Transverse colon (tissue), 4 donors: ENCODE results near the gene CBX6. TPM values are rescaled to one million over a fixed set of nuclear protein-coding genes. Genes with fewer than 3 reads are reported as not detected.
"Not testable (repeated sequence)": the region's sequence is repeated elsewhere in the genome, so short reads cannot be mapped to it uniquely, and the experiment has no call there.

ENCODE experiments used
- DNase-seq: peaks from one replicate; pipeline ENCODE4 v3.0.0-alpha.2; 2019
- H3K27ac ChIP-seq, 4 donors: fragments of 200-600 bp; sonication (generic); 2 replicates each; pipeline ENCODE4 v1.5.1; 2016 to 2018; ENCODE audit warnings: inconsistent platforms in 4 of 4
- H3K27me3 ChIP-seq: fragments of 200-600 bp; sonication (generic); 2 replicates; pipeline ENCODE4 v1.5.1; 2017; ENCODE audit warnings: inconsistent platforms
- H3K36me3 ChIP-seq, 4 donors: fragments of 200-600 bp; sonication (generic); 2 replicates each; pipeline ENCODE4 v1.5.1; 2017 to 2019; ENCODE audit warnings: inconsistent platforms in 4 of 4
- H3K4me1 ChIP-seq, 4 donors: fragments of 200-600 bp; sonication (generic); 2 replicates each; pipeline ENCODE4 v1.5.1; 2017 to 2020; ENCODE audit warnings: inconsistent platforms in 4 of 4
- H3K4me3 ChIP-seq, 4 donors: fragments of 200-600 bp; sonication (generic); 1 replicate in 1 of 4; 2 replicates in 3 of 4; pipeline versions ENCODE4 v1.5.1 to v1.6.1; 2017 to 2019; ENCODE audit warnings: inconsistent platforms in 4 of 4
- H3K9me3 ChIP-seq, 2 donors: fragments of 200-600 bp; sonication (generic); 2 replicates each; pipeline ENCODE4 v1.5.1; 2017 to 2019; ENCODE audit warnings: inconsistent platforms in 2 of 2
- CTCF ChIP-seq, 5 experiments: fragments of 200-600 bp in 3 of 5; fragments of 450-650 bp in 2 of 5; sonication (generic) in 3 of 5; IDR thresholded peaks; 1 replicate in 2 of 5; 2 replicates in 3 of 5; pipeline ENCODE4 v1.5.1; 2016 to 2017; ENCODE audit warnings: antibody characterized with exemption in 5 of 5, inconsistent platforms in 3 of 5, mild to moderate bottlenecking in 2 of 5, moderate library complexity in 1 of 5
- EP300 ChIP-seq: sonication (generic); formaldehyde crosslinking; IDR thresholded peaks from one replicate; pipeline ENCODE4 v1.6.1; 2017; ENCODE audit warnings: antibody characterized with exemption, low read depth
- POLR2A ChIP-seq: fragments of 450-650 bp; IDR thresholded peaks from one replicate; pipeline ENCODE4 v1.6.1; 2016; ENCODE audit warnings: antibody characterized with exemption, mild to moderate bottlenecking, moderate library complexity
- POLR2AphosphoS5 ChIP-seq, 3 donors: sonication (generic); formaldehyde crosslinking; IDR thresholded peaks; one replicate each; pipeline ENCODE4 v1.6.1; 2016; ENCODE audit warnings: antibody characterized with exemption in 3 of 3
- WGBS, 2 donors: methylation state at CpG; one replicate each; pipeline ENCODE4 v1.1.5; 2018; ENCODE audit warnings: low coverage in 1 of 2; 5-methylcytosine and 5-hydroxymethylcytosine counted together
- in situ Hi-C, 4 donors: fragments of 200-750 bp; cut with MboI; loops; one replicate each; pipeline versions ENCODE4 v1.15.0 to v1.15.1; 2017; ENCODE audit warnings: low sequenced_read_pairs in 3 of 4, low pct_ligation_motif_present in 1 of 4, low pct_unique_long_range_greater_than_20kb in 1 of 4
- intact Hi-C: fragments of 100-400 bp; cut with DNase I; formaldehyde crosslinking; loops from one replicate; pipeline ENCODE4 v1.15.1; 2023; ENCODE audit warnings: low total_unique reads
- total RNA-seq, 4 donors: library from RNA; depleted of rRNA; stranded (reverse); fragments of >200 nt; gene quantifications; one replicate each; pipeline ENCODE4 v1.1.0, GENCODE V29; 2016

CBX6 gene
- total RNA-seq, 4 donors from 2014 or later, result 14.5 to 42.6 (median 22.1) TPM

- DNase-seq, result no peak
- intact Hi-C loops (loop anchor here (10.0 kb wide), 2 partner anchors 96 to 274 kb away; no protein-coding TSS in a partner anchor), in situ Hi-C loops (loop anchor here in 2 of 4 donors (10.0 to 25.0 kb wide), 2 partner anchors 252 to 254 kb away; no protein-coding TSS in a partner anchor)
- TF ChIP-seq CTCF (IDR thresholded peaks at IDR 0.05) (no peak), POLR2AphosphoS5 (IDR thresholded peaks at IDR 0.05) (peak in 1 of 3 donors; percentile 11), POLR2A (no peak)
- Histone ChIP-seq H3K9me3 (no peaks in the 10 kb centered on the region), H3K4me1 (peaks cover 14 to 25% (median 23%) of the 10 kb centered on the region in 4 donors), H3K27ac (no peak overlapping the region), H3K4me3 (no peak overlapping the region), H3K27me3 (no peaks in the 10 kb centered on the region), H3K36me3 (no peaks in the 10 kb centered on the region)
- 8 to 63% methylated on average over 2 to 23 of the region's 23 CpGs for WGBS, 2 donors
Measured at GRCh38 chr22:38860283-38861169, 11.5 kb downstream of the CBX6 start.

DNA sequence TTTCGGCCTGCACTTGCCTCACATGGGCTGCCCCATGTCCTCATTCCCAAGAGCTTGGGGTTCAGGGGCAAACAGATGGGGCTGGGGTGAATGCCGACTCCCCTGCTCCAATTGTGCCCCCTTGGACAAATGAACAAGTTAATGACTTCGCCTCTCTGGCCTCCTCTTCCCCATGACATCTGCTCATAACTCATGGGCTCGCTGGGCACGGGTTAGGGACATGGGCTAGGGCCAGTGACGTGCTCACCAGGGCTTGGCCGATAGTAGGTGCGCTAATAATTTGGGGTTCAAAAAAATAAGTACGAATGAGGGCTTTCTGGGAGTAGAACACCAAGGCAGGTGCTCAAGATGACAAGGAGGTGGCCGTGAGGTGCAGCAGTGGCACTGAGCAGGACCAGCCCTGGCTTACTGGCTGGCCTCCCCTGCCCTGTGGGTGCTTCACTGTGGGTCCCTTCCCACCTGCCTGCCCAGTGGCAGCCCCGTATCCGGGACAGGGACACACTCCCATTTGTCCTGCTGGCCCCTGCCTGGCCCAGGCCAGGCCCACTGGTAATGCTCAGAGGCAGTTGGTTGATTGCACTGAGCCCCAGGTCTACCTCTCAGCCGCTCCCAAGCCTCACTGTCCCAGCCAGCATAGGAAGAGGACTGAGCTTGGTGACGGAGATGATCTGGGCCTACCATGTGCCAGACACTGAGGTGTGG lies 12.3 kb downstream of the CBX6 start:
- in situ Hi-C loops (loop anchor here in 2 of 4 donors (10.0 to 25.0 kb wide), 2 partner anchors 253 to 255 kb away; no protein-coding TSS in a partner anchor), intact Hi-C loops (loop anchor here (10.0 kb wide), 2 partner anchors 95 to 275 kb away; no protein-coding TSS in a partner anchor)
- H3K27me3 ChIP-seq, result no peaks in the 10 kb centered on the region
- peaks cover 11 to 17% (median 15%) of the 10 kb centered on the region in 4 donors for H3K4me1 ChIP-seq
- no peak for TF ChIP-seq POLR2A
- no peaks in the 10 kb centered on the region for H3K9me3 ChIP-seq
- no peak overlapping the region for H3K27ac ChIP-seq
- WGBS, 2 donors, result 77% methylated on average over 14 of the region's 14 CpGs; no CpG with 5 or more reads in 1 of the 2 donors
- no peak overlapping the region for H3K4me3 ChIP-seq
- H3K36me3 ChIP-seq, result no peaks in the 10 kb centered on the region
- DNase-seq, result no peak

DNA sequence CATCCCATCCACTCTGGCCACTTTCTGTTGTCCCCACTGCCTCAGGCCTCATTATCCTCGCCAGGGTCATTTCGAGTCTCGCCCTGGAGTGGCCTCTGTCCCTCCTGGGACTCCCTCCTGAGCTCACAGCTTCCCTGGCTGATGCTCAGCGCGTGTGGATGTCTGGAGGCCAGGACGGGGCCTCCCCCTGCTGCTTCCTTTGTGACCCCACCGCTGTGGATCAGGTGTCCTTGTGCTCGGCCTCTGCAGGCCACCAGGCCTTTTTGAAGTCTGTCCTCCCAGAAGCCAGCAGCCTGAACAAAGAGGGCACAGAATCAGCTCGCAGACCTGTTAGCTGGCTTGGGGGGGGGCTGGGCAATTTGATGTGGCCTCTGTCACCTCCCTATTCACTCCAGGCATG lies 13.5 kb downstream of the CBX6 start:
- Histone ChIP-seq H3K4me1 (peaks cover 5 to 10% (median 9%) of the 10 kb centered on the region in 4 donors), H3K27ac (no peak overlapping the region), H3K9me3 (no peaks in the 10 kb centered on the region), H3K4me3 (no peak overlapping the region), H3K27me3 (no peaks in the 10 kb centered on the region), H3K36me3 (no peaks in the 10 kb centered on the region)
- intact Hi-C loops (no loop called here), in situ Hi-C loops (loop anchor here in 1 of 4 donors (25.0 kb wide), 1 partner anchor 254 kb away; no protein-coding TSS in a partner anchor)
- WGBS, 2 donors, result 0 to 72% methylated on average over 1 to 9 of the region's 9 CpGs
- no peak for DNase-seq
- no peak for TF ChIP-seq CTCF (IDR thresholded peaks at IDR 0.05)
- no peak for TF ChIP-seq EP300
- TF ChIP-seq POLR2A, result no peak
- no peak for TF ChIP-seq POLR2AphosphoS5 (IDR thresholded peaks at IDR 0.05)

DNA sequence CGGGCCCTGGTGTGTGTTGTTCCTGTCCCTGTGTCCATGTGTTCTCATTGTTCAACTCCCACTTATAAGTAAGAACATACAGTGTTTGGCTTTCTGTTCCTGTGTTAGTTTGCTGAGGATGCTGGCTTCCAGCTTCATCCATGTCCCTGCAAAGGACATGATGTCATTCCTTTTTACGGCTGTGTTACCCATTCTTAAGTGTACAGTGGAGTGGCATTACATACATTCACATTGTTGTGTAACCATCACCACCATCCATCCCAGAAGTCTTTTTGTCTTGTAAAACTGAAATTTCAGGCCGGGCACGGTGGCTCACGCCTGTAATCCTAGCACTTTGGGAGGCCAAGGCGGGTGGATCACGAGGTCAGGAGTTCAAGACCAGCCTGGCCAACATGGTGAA lies 17.5 kb downstream of the CBX6 start:
- H3K9me3 ChIP-seq, H3K27ac ChIP-seq, H3K4me1 ChIP-seq, intact Hi-C loops, H3K4me3 ChIP-seq, H3K36me3 ChIP-seq, DNase-seq: not testable (repeated sequence)
- peaks cover 14% of the 10 kb centered on the region for H3K27me3 ChIP-seq
- in situ Hi-C loops, result loop anchor here in 1 of 4 donors (25.0 kb wide), 1 partner anchor 258 kb away; no protein-coding TSS in a partner anchor
- WGBS, 2 donors, result 71 to 85% methylated on average over 5 to 7 of the region's 7 CpGs

- H3K27ac ChIP-seq, H3K4me3 ChIP-seq, H3K9me3 ChIP-seq, H3K36me3 ChIP-seq, H3K4me1 ChIP-seq, DNase-seq, intact Hi-C loops: not testable (repeated sequence)
- 41 to 61% methylated on average over 2 to 5 of the region's 5 CpGs for WGBS, 2 donors
- in situ Hi-C loops, result loop anchor here in 1 of 4 donors (25.0 kb wide), 1 partner anchor 258 kb away; no protein-coding TSS in a partner anchor
- H3K27me3 ChIP-seq, result peaks cover 14% of the 10 kb centered on the region
Measured at GRCh38 chr22:38853883-38854282, 18.1 kb downstream of the CBX6 start.
